Activated naive CD8-positive, alpha-beta T cell treated with anti-CD3 and anti-CD28 coated beads, Interleukin-2, amount 10 ng/mL, durations not matched to agents 7 days and 5 days (primary cell): ENCODE data around the gene HSF5. TPM values are rescaled to one million over a fixed set of nuclear protein-coding genes. Genes with fewer than 3 reads are reported as not detected.

ENCODE experiments used
- ATAC-seq: fragments of 150-1000 bp; cut with Tn5 transposase; one replicate; pipeline ENCODE4 v1.10.0; 2021; ENCODE audit warnings: low read depth, moderate library complexity
- POLR2A ChIA-PET: fragments of 350-600 bp; sonication (Branson Sonifier 250); formaldehyde crosslinking; loops from one replicate; lab custom pipeline; 2021; ENCODE audit warnings: antibody characterized with exemption; lab: Charles Lee
- DNase-seq: peaks from one replicate; pipeline ENCODE4 v3.0.0; 2021
- H3K27ac Mint-ChIP-seq: one replicate; pipeline ENCODE4 v1.8.0; 2022; ENCODE audit warnings: mild to moderate bottlenecking, mixed read lengths
- H3K27me3 Mint-ChIP-seq: one replicate; pipeline ENCODE4 v1.8.0; 2022; ENCODE audit warnings: mild to moderate bottlenecking, moderate library complexity, mixed read lengths
- H3K36me3 Mint-ChIP-seq: one replicate; pipeline ENCODE4 v1.8.0; 2021; ENCODE audit warnings: mild to moderate bottlenecking, mixed read lengths
- H3K4me1 Mint-ChIP-seq: one replicate; pipeline ENCODE4 v1.8.0; 2021; ENCODE audit warnings: mixed read lengths
- H3K4me3 Mint-ChIP-seq: one replicate; pipeline ENCODE4 v1.8.0; 2022; ENCODE audit warnings: mild to moderate bottlenecking, moderate library complexity, mixed read lengths
- H3K9me3 Mint-ChIP-seq: one replicate; pipeline ENCODE4 v1.8.0; 2021; ENCODE audit warnings: mixed read lengths
- total RNA-seq, 2 experiments: library from RNA; stranded (reverse); gene quantifications; one replicate each; pipeline ENCODE4 v1.2.3, GENCODE V29; 2021

The HSF5 gene
- total RNA-seq, 2 experiments from 2014 or later: 0.47 to 0.60 TPM

- no peak for DNase-seq
- no peak overlapping the region for H3K27ac Mint-ChIP-seq
- H3K36me3 Mint-ChIP-seq: no peaks in the 10 kb centered on the region
- POLR2A ChIA-PET: interaction anchor here (2.2 kb wide), 1 partner anchor 19 kb away, joined by 8 read pairs; the partner anchor contains the start of gene SUPT4H1
- no peak for ATAC-seq
- H3K27me3 Mint-ChIP-seq: no peaks in the 10 kb centered on the region
- no peaks in the 10 kb centered on the region for H3K9me3 Mint-ChIP-seq
- peaks cover 22% of the 10 kb centered on the region for H3K4me1 Mint-ChIP-seq
- no peak overlapping the region for H3K4me3 Mint-ChIP-seq
Measured at GRCh38 chr17:58371300-58371950, 116.8 kb downstream of the HSF5 start.

GRCh38 chr17:58370716-58371115 is 117.5 kb downstream of the HSF5 start:
- Mint-ChIP-seq H3K27ac (peak overlapping the region; percentile 37), H3K4me1 (peaks cover 20% of the 10 kb centered on the region), H3K9me3 (no peaks in the 10 kb centered on the region), H3K27me3 (no peaks in the 10 kb centered on the region), H3K4me3 (no peak overlapping the region), H3K36me3 (no peaks in the 10 kb centered on the region)
- no peak for DNase-seq
- POLR2A ChIA-PET: interaction anchor here (2.2 kb wide), 1 partner anchor 18 kb away, joined by 8 read pairs; the partner anchor contains the start of gene SUPT4H1
- ATAC-seq: no peak

- Mint-ChIP-seq H3K36me3 (no peaks in the 10 kb centered on the region), H3K4me1 (peaks cover 17% of the 10 kb centered on the region), H3K9me3 (no peaks in the 10 kb centered on the region), H3K27ac (peak overlapping the region; percentile 37), H3K27me3 (no peaks in the 10 kb centered on the region), H3K4me3 (no peak overlapping the region)
- POLR2A ChIA-PET: no interaction called here
- no peak for DNase-seq
- no peak for ATAC-seq
Measured at GRCh38 chr17:58370309-58370708, 117.9 kb downstream of the HSF5 start.

Other genes starting within 250 kb of the HSF5 start
- gene LPO, start 249.8 kb downstream of the HSF5 start, total RNA-seq: not detected
- not detected for gene MPO, start 207.5 kb downstream of the HSF5 start, total RNA-seq
- 10 to 100 TPM; 70.6 to 77.7 TPM for gene TSPOAP1, start 159.6 kb downstream of the HSF5 start, total RNA-seq
- gene SUPT4H1, start 136.2 kb downstream of the HSF5 start, total RNA-seq: 10 to 100 TPM; 66.4 to 70.2 TPM
- gene RNF43, start 70.9 kb downstream of the HSF5 start, total RNA-seq: under 1 TPM in 1 of 2 experiments, not detected in 1; 0.72 TPM
- gene MTMR4, start 26.2 kb upstream of the HSF5 start, total RNA-seq: 10 to 100 TPM; 50.5 to 50.8 TPM
- under 1 TPM; 0.30 to 0.43 TPM for gene TEX14, start 203.6 kb upstream of the HSF5 start, total RNA-seq
- 10 to 100 TPM; 40.0 to 45.7 TPM for gene RAD51C, start 204.2 kb upstream of the HSF5 start, total RNA-seq